Stimulated activated CD8-positive, alpha-beta memory T cell treated with anti-CD3 and anti-CD28 coated beads, Interleukin-7, amount 100 ng/mL, for 48 hours (primary cell): ENCODE results near the gene TTLL3.

ENCODE experiments used
- DNase-seq, 2 donors: peaks; one replicate each; pipeline ENCODE4 v3.0.0-alpha.2; 2020; ENCODE audit warnings: low read depth in 1 of 2; ENCODE audit errors: extremely low read depth in 1 of 2

Gene TTLL3

GRCh38 chr3:9804996-9805395, 5.1 kb upstream of the TTLL3 start:
- no peak for DNase-seq

GRCh38 chr3:9806137-9806536, 3.9 kb upstream of the TTLL3 start:
- DNase-seq: no peak

- no peak for DNase-seq
Measured at GRCh38 chr3:9806688-9807589, 3.1 kb upstream of the TTLL3 start.

DNA sequence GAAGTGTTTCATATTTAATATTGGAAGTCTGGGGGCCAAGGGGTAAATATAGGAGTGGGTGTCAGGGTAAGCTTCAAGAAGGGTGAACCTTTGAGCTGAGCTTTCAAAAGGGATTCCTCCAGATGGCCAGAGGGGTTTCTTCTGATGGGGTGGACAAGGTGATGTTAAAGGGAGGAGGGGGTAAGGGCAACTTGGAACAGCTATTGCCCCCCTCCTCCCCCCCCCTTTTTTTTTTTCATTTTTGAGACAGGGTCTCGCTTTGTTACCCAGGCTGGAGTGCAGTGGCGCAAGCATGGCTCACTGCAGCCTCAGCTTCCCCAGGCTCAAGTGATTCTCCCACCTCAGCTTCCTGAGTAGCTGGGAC, 2.1 kb upstream of the TTLL3 start:
- DNase-seq: no peak

GRCh38 chr3:9808345-9809037, 1.6 kb upstream of the TTLL3 start:
- no peak for DNase-seq

GRCh38 chr3:9809239-9809614, 835 bp upstream of the TTLL3 start:
- no peak for DNase-seq

GRCh38 chr3:9810433-9810770, 340 bp downstream of the TTLL3 start:
- DNase-seq: no peak

- DNase-seq: no peak
Measured at GRCh38 chr3:9810846-9811245, 784 bp downstream of the TTLL3 start.

DNA sequence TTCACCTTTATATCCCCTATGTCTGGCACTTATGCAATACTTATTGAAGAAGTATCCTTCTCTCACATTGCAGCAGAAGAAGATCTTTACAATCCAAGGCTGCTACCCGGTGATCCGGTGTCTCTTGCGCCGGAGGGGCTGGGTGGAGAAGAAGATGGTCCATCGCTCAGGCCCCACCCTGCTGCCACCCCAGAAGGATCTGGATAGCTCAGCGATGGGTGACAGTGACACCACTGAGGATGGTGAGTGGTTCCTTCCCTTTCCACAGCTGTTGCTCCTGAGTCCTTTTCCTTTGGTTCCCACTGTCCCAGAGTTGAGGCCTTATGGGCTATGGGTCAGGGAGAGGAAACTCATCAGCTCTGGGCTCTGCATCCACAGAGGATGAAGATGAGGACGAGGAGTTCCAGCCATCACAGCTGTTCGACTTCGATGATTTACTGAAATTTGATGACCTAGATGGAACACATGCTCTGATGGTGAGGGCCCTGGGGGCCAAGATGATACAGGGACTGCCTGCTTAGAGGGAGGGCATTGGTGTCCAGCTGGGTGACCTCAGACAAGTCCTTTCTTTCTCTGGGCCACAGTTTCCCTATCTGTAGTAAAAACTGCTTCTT, 2.9 kb downstream of the TTLL3 start:
- no peak for DNase-seq

DNA sequence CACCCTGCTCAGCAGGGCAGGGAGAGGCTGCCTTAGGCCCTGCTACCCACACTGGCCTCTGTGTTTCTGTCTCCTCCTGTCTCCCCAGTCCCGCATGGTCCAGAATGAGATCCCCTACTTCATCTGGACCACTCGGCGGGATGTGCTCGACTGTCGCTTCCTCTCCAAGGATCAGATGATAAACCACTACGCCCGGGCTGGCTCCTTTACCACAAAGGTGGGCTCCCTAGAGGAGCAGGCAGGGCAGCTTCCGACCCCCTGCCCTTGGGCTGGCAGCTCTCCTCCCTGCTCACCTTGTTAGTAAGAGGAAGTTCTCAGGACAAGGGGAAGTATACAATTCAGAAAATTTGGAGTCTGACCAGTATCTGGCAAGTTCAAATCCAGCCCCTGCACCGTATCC, 5.9 kb downstream of the TTLL3 start:
- DNase-seq: no peak

- DNase-seq: no peak
Measured at GRCh38 chr3:9817436-9817835, 7.4 kb downstream of the TTLL3 start.

- no peak for DNase-seq
Measured at GRCh38 chr3:9818666-9819335, 8.7 kb downstream of the TTLL3 start.

DNA sequence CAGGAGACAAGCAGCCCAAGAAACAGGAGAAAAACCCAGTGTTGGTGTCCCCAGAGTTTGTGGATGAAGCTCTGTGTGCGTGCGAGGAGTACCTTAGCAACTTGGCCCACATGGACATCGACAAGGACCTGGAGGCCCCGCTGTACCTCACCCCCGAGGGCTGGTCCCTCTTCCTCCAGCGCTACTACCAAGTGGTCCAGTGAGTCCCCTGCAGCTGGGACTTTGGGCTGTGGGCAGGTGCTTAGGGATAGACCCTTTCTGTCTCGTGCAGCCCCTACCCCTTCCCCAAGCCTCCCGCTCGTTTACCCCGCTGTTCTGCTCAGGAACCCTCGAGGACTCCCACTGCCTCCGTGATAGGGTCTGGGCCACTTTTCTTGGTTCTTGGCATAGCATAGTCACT, 10.5 kb downstream of the TTLL3 start:
- DNase-seq: no peak

DNA sequence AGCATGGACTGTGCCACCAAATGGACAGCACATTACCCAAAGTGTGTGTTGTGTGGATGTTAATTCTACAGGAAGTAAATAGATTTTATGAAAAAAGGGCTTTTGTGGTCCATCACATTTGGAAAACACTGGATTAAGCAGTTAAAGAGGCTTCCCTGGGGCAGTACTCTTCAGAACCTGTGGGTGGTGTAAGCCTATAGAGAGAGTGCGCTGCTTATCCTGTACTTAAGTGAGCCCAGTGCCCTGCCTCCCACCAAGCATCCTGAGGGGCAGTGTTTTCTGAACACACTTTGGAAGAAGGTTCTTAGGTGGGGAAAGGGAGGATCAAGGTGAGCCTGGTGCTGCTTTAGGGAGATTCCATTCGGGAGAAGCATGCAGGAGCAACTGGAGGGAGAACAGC, 10.9 kb downstream of the TTLL3 start:
- no peak for DNase-seq

- DNase-seq: no peak
Measured at GRCh38 chr3:9825451-9826040, 15.5 kb downstream of the TTLL3 start.

GRCh38 chr3:9826815-9827573, 16.9 kb downstream of the TTLL3 start:
- DNase-seq: no peak

DNA sequence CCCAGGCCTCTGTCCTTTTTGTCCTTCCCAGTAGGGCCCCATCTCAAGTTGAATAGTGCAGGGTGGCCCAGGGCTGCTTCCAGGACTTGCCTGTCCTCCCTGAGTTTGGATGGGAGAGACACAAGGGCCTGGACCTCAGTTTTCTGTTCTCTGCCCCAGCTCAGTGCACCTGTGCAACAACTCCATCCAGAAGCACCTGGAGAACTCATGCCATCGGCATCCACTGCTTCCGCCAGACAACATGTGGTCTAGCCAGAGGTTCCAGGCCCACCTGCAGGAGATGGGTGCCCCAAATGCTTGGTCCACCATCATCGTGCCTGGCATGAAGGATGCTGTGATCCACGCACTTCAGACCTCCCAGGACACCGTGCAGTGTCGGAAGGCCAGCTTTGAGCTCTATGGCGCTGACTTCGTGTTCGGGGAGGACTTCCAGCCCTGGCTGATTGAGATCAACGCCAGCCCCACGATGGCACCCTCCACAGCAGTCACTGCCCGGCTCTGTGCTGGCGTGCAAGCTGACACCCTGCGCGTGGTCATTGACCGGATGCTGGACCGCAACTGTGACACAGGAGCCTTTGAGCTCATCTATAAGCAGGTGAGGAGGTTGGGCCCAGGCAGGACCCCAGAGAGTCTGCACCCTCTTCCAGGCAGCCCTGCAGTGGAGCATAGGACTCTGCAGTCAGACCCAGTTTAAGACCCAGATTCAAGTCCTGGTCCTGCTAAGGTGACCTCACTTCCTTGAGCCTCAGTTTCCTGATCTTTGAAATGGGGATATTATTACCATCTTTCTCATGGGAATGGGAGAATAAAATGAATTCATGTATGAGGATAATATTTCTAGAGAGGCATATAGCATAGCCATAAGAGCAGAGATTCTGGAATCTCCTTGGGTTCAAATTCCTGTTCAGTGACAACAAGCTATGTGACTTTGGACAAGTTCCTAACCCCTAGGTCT, 19.0 kb downstream of the TTLL3 start:
- no peak for DNase-seq

- DNase-seq: no peak
Measured at GRCh38 chr3:9831253-9831652, 21.2 kb downstream of the TTLL3 start.

GRCh38 chr3:9833078-9833477, 23.0 kb downstream of the TTLL3 start:
- DNase-seq: no peak
